GM18526 (cell line): ENCODE results near the gene ZSWIM3.

Source experiments
- POLR2A ChIP-seq: IDR thresholded peaks from 3 replicates; pipeline ENCODE4 v1.6.1; 2011; ENCODE audit not compliant: insufficient read length; ENCODE audit errors: extremely low read depth

Gene ZSWIM3

DNA sequence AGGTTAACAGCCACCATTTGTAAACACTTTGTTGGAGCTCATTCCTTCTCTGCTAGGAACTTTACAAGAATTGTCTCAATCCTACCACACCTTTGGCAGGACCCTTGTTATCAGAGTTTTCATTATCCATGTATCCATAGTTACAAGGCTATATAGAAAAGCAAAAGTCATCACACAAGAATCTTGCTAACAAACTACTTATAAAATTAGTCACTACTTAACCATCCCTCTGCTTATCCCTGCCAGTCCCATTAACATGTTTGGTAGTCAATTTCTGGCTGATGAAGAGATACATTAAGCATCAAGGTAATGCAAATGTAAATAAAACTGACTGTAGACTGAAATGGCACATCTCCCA, 10.4 kb downstream of the ZSWIM3 start:
- no peak for TF ChIP-seq POLR2A

DNA sequence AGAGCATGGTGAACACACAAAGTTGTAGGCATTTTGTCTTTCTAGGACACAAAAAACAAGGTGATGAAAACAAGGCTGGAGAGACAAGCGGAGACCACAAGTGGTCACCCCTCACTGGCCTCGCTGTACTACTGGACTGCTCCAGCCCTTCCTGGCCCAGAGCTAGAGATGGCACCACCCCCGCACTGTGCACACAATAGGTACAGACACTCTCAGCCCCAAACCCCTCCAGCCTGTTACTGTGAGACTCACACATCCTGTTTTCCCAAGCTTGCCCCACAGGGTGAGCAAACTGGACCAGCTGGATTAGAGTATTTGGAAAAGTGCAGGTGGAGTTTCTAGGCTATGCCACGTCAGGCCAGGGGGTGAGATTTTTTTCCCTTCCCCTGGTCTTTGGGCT, 15.2 kb downstream of the ZSWIM3 start:
- no peak for TF ChIP-seq POLR2A

DNA sequence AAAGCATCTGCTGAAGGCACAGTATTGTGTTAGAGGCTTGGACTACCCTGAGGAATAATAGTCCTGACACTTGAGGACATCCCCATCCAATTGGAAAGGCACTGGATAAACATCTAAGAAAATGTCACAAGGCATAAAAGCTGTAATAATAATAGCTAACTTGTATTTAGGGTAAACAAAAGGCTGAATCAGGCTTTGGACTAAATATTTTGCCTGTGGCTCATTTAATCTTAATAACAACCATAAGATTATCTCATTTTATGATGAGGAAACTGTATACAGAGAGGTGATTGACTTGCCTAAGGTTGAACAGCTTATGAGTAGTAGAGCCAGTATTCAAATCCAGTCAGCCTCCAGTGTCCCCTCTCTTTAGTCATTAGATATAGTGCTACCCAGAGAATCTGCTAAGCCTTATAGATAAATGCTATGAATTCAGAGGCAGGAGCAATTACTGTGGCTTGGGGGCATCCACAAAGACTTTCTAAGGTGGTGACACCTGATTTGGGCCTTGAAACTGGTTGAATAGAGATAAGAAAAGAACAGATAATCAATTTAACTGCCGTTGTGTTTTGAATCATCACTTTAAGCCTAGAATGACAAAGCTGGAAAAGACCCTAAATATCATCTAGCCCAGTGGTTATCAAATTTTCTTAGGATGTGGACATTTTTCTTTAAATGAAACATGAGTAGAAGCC, 16.1 kb downstream of the ZSWIM3 start:
- TF ChIP-seq POLR2A = no peak

DNA sequence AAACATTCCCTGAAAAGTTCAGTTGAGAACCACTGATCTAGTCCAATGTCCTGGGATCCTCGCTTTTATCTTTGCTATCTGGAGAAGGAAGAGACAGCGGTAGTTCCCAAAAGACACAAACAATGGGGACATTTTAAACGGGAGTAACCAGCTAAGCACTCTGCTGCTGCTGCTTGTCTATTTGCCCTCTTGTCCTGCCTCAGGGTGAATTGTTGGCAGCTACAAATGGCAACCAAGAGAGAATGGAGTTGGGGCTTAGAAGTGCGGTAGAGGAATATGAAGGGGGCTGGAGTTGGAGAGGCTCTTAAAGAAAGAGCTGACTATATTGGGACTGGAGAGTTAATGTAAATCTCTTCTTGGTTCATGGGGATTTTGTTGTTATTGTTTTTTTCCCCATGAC, 17.2 kb downstream of the ZSWIM3 start:
- no peak for TF ChIP-seq POLR2A

DNA sequence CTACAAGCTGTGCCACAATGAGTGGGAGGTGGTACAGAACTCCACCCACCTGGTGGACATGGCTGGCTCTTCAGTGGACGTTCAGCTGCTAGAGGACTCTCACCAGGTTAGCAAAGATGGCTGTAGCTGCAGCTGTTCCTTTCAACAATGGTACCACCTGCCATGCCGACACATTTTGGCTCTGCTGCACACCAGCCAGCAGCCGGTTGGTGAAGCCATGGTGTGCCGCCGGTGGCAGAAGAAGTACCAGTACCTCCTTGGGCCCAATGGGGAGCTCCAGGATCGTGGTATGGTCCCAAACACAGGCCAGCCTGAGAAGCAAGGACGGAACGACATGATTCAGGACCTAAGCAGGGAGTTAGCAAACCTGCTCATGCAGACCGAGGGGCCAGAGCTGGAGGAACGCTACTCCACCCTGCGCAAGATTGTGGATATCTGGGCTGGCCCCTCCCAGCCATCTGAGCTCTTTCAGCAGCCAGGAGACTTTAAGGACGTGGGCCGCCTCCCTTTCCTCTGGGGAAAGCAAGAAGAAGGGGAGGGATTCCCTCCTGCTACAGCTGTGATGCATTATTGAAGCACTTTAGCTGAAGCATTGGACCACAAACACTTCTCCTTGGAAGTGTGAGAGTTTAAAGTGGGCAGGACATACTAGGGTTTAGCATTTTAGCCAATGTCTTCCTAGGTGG, 20.8 kb downstream of the ZSWIM3 start:
- TF ChIP-seq POLR2A = no peak

DNA sequence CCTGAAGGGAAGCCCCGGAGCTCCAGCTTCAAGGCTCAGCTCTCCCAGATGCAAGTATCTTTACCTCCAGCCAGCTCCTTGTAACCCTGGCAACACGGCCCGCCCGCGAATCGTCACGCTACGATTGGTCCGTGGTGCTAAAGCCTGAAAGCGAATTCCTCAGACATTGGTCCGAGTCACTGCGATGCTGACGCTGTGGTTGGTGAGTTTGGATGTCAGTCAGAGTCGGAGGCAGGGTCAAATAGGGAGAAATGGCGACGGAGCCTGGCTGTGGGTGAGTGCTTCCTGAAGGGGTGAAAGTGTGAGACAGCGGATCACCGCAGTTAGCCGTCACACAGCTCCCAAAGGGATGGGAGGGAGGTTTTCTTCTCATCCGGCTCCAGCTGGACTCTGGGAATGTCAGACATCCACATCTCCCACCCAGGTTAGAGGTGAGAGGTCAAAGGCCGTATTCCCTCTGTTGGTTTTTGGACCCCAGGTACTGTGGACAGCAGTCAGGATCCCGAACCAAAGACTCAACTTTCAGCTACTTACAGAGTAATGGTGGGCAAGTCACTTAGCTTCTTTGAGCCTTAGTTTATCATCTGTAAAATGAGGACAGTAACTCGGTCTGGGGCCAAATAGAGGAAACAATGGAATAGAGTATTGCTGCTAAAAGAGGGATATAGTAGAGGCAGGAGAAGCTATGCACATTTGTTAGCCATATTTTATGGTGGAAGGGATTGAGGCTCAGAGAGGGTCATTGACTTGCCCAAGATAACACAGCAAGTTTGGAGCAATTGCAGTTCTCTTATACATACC, 23.8 kb downstream of the ZSWIM3 start, which contains the start of gene ZSWIM1:
Gene ZSWIM1, plus strand, starts transcription at position 240 of the 801 bp plus-strand sequence. CDS start 1,366 bp downstream, outside the sequence.
- TF ChIP-seq POLR2A = peak; percentile 91

DNA sequence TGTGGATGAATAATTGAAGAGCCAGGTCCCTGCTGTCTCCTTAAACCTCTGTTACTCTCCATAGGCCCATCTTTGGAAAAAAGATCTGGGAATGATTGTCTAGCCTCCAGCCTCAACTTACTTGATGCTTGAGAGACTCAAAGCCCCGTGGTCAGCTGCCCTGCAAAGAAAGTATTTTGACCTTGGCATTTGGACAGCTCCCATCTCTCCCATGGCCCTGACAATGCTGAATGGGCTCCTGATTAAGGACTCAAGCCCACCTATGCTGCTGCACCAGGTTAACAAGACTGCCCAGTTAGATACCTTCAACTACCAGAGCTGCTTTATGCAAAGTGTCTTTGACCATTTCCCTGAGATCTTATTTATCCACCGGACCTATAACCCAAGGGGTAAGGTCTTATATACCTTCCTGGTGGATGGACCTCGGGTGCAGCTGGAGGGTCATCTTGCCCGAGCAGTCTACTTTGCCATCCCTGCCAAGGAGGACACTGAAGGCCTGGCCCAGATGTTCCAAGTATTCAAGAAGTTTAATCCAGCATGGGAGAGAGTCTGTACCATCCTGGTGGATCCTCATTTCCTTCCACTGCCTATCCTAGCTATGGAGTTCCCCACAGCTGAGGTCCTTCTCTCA, 25.2 kb downstream of the ZSWIM3 start:
- TF ChIP-seq POLR2A = no peak

DNA sequence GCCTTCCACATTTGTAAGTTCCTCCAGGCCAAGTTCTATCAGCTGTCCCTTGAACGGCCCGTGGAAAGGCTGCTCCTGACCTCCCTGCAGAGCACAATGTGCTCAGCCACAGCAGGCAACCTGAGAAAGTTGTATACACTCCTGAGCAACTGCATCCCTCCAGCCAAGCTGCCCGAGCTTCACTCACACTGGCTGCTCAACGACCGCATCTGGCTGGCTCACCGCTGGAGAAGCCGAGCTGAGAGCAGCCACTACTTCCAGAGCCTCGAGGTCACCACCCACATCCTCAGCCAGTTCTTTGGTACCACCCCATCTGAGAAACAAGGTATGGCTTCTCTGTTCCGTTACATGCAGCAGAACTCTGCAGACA, 25.7 kb downstream of the ZSWIM3 start:
- TF ChIP-seq POLR2A = no peak

DNA sequence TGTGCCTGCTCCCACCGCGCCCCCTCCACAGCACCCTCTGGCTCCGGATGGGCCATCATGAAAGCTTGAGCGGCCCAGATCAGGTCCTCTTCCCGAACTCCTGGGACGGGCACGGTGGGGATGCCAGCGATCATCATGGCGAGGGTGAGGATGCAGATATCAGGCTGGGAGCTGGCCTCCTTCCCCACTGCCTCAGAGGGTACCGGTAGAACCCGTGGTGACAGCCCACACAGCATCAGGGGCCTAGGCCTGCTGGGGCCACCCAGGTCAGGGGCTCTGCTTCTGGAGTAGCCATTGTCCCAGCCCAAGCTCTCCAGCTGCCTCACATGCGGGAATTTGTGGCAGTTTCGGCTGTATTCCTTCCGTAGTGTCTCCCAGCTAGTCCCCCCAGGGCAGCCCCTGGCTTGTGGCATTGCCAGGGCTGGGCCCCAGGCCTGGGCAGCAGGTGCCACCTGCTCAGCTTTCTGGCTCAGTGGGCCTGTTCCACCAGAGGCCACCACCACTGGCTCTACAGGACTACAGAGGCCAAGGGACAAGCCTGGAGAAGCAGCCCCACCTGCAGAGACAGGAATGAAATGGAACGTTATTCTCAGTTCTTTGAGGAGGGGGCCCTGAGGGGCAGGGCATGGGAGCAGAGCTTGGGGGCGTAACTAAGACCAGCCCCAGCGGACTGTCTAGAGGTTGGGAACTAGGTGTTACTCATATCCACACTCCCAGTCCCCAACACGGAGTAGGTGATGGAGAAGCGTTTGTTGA, 29.4 kb downstream of the ZSWIM3 start:
- no peak for TF ChIP-seq POLR2A

DNA sequence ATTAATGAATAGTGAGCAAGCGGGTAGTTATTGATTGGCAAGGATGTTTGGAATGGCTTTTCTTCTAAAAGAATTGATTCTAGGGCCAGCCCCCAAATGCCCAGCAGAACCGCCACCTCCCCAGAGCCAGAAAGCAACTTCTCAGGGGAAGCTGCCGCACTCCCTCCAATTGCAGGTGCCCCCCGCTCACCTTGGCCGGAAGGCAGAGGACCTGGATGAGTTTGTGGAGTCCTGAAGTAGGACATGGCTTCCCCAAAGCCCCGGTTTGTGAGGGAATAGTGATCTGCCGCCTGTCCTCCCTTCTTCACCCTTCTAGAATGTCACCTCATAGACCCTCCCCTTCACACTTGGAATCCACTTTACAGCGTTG, 29.9 kb downstream of the ZSWIM3 start, which contains the start of gene SPATA25:
Gene SPATA25, minus strand, starts transcription at position 277 of the 370 bp plus-strand sequence. Its CDS starts 32 bp downstream, at position 245.
- no peak for TF ChIP-seq POLR2A

DNA sequence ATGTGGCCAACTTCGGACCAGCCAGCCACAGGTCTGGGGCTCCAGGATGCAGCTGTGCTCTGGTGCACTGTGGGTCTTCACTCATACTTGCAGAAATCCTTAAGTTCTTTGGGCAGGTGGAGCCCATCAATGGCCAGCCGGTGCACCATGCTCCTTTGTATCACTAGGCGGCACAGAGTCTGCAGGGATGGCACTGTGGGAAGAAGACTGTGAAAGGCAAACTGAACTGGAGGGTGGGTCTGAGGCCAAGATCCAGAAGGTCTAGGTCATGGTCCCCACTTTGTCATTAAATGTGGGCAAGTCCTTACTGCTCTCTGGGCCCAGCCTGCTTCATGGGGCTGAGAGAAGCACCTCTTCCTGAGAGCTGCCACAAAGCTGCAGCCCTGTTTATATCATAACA, 31.3 kb downstream of the ZSWIM3 start:
- TF ChIP-seq POLR2A = no peak

DNA sequence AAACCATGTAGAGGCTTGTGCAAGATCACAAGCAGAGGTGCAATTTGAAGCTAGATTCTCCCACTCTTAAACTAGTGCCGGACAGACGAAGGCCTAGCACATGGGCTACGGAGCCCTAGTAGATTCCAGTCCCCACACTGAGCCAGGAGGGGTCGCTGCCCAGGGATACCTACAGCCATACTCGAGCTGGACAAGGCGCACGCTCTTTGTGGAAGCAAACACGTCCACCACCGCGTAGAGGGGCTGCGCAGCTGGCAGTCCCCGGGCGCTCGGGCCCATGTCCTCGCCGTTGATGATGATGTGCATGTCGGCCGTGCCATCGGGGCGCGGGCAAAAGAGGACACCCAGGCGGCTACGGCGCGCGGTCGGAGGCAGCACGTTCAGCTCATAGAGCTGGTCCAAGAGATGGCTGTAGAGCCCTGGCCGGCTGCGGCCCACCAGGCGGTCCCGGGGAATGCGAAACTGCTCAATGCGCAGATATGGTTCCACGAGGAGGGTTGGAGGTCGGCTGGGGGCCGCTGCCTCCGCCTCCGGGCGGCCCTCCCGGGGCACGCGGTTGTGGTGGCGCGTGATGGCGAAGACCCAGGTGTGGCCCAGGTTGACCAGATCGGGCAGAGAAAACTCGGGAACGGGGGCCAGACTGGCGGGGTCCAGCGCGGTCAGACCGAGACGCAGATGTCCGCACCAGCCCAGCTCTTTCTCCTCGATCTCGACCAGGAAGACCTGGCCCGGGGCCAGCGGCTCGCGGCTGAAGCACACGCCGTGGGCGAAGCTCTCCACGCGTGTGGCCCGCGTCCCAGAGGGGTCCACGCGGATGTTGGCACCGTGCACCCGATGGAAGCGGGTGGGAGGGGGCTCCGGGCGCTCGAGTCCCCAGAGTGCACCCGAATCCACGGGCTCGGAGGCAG, 32.9 kb downstream of the ZSWIM3 start:
- peak; percentile 14 for TF ChIP-seq POLR2A
